ENCODE measurements around the gene MAT2B.

MAT2B gene

GRCh38 chr5:163508753-163509152 is 3.3 kb downstream of the MAT2B start:
- Histone ChIP-seq H4K91ac (ENCODE audit: low read depth, low read length, poor library complexity) (no peak overlapping the region), H2AK5ac (ENCODE audit: low read depth, low read length) (no peak overlapping the region), H2AFZ (ENCODE audit: low read length) (no peak overlapping the region), H2BK15ac (ENCODE audit: low read length) (no peak overlapping the region), H3K27me3 (ENCODE audit: control insufficient read depth in 3 of 3, insufficient read depth in 3 of 3, low read depth in 1 of 3, low read length in 3 of 3) (no peaks in the 10 kb centered on the region), H2BK12ac (ENCODE audit: low read length) (no peak overlapping the region), H4K8ac (ENCODE audit: low read depth, low read length) (no peak overlapping the region), H3K27ac (replicated peaks; ENCODE audit: low read length) (no peak overlapping the region), H3K14ac (ENCODE audit: low read length) (no peak overlapping the region), H3K4me3 (ENCODE audit: low read length in 2 of 2) (no peak overlapping the region), H2BK5ac (ENCODE audit: low read length) (no peak overlapping the region), H2BK120ac (ENCODE audit: low read depth, low read length) (no peak overlapping the region), H3K9me3 (replicated peaks in 1 of 2; ENCODE audit: control insufficient read depth in 2 of 2, insufficient read depth in 1 of 2, low read depth in 1 of 2, low read length in 2 of 2) (no peaks in the 10 kb centered on the region), H3K4me1 (ENCODE audit: control insufficient read depth in 2 of 2, insufficient read depth in 1 of 2, low read depth in 1 of 2, low read length in 2 of 2) (peaks cover 0 to 12% of the 10 kb centered on the region in 2 donors), H3K23ac (ENCODE audit: low read depth, low read length, poor library complexity) (no peak overlapping the region), H3K18ac (ENCODE audit: low read length) (no peak overlapping the region), H3K36me3 (replicated peaks in 1 of 2; ENCODE audit: control insufficient read depth in 2 of 2, insufficient read depth in 2 of 2, low read length in 2 of 2) (peaks cover 8 to 52% of the 10 kb centered on the region in 2 donors), H3K9ac (ENCODE audit: low read depth, low read length, poor library complexity) (no peak overlapping the region), H3K79me1 (ENCODE audit: low read depth, low read length) (peaks cover 2% of the 10 kb centered on the region), H3K4me2 (ENCODE audit: insufficient read depth, low read length, poor library complexity, severe bottlenecking) (no peak overlapping the region), H3K4ac (ENCODE audit: low read length) (no peak overlapping the region)
- no CpG with 5 or more reads among the region's 5 CpGs for WGBS, 2 donors (ENCODE audit: extremely low coverage in 2 of 2, insufficient read length in 2 of 2, insufficient replicate concordance in 1 of 2)
- DNase-seq (ENCODE audit: low spot score), result no peak

- Histone ChIP-seq H3K14ac (ENCODE audit: low read length) (no peak overlapping the region), H4K8ac (ENCODE audit: low read depth, low read length) (no peak overlapping the region), H4K91ac (ENCODE audit: low read depth, low read length, poor library complexity) (no peak overlapping the region), H2BK12ac (ENCODE audit: low read length) (no peak overlapping the region), H2AK5ac (ENCODE audit: low read depth, low read length) (no peak overlapping the region), H3K9me3 (replicated peaks in 1 of 2; ENCODE audit: control insufficient read depth in 2 of 2, insufficient read depth in 1 of 2, low read depth in 1 of 2, low read length in 2 of 2) (no peaks in the 10 kb centered on the region), H3K79me1 (ENCODE audit: low read depth, low read length) (peaks cover 2% of the 10 kb centered on the region), H3K4me3 (ENCODE audit: low read length in 2 of 2) (no peak overlapping the region), H2BK5ac (ENCODE audit: low read length) (no peak overlapping the region), H2BK120ac (ENCODE audit: low read depth, low read length) (no peak overlapping the region), H3K4me2 (ENCODE audit: insufficient read depth, low read length, poor library complexity, severe bottlenecking) (no peak overlapping the region), H3K18ac (ENCODE audit: low read length) (no peak overlapping the region), H2AFZ (ENCODE audit: low read length) (no peak overlapping the region), H3K27me3 (ENCODE audit: control insufficient read depth in 3 of 3, insufficient read depth in 3 of 3, low read depth in 1 of 3, low read length in 3 of 3) (no peaks in the 10 kb centered on the region), H3K36me3 (replicated peaks in 1 of 2; ENCODE audit: control insufficient read depth in 2 of 2, insufficient read depth in 2 of 2, low read length in 2 of 2) (peaks cover 8 to 59% of the 10 kb centered on the region in 2 donors), H3K4ac (ENCODE audit: low read length) (no peak overlapping the region), H3K27ac (replicated peaks; ENCODE audit: low read length) (no peak overlapping the region), H3K9ac (ENCODE audit: low read depth, low read length, poor library complexity) (no peak overlapping the region), H3K23ac (ENCODE audit: low read depth, low read length, poor library complexity) (no peak overlapping the region), H3K4me1 (ENCODE audit: control insufficient read depth in 2 of 2, insufficient read depth in 1 of 2, low read depth in 1 of 2, low read length in 2 of 2) (peaks cover 0 to 12% of the 10 kb centered on the region in 2 donors), H2BK15ac (ENCODE audit: low read length) (no peak overlapping the region)
- WGBS, 2 donors (ENCODE audit: extremely low coverage in 2 of 2, insufficient read length in 2 of 2, insufficient replicate concordance in 1 of 2), result no CpG with 5 or more reads among the region's 7 CpGs
- DNase-seq (ENCODE audit: low spot score), result no peak
Observed at GRCh38 chr5:163509291-163509951, 4.0 kb downstream of the MAT2B start.

GRCh38 chr5:163512526-163512925 is 7.1 kb downstream of the MAT2B start:
- WGBS, 2 donors (ENCODE audit: extremely low coverage in 2 of 2, insufficient read length in 2 of 2, insufficient replicate concordance in 1 of 2), result no CpG with 5 or more reads among the region's 5 CpGs

GRCh38 chr5:163525096-163525495 is 19.7 kb downstream of the MAT2B start:
- no peaks in the 10 kb centered on the region for H3K27me3 ChIP-seq (ENCODE audit: control insufficient read depth in 3 of 3, insufficient read depth in 3 of 3, low read depth in 1 of 3, low read length in 3 of 3)
- H2AK5ac ChIP-seq (ENCODE audit: low read depth, low read length), result no peak overlapping the region
- H4K8ac ChIP-seq (ENCODE audit: low read depth, low read length), result no peak overlapping the region
- H3K4me3 ChIP-seq (ENCODE audit: low read length in 2 of 2), result no peak overlapping the region
- no peak overlapping the region for H2BK15ac ChIP-seq (ENCODE audit: low read length)
- no peaks in the 10 kb centered on the region for H3K4me1 ChIP-seq (ENCODE audit: control insufficient read depth in 2 of 2, insufficient read depth in 1 of 2, low read depth in 1 of 2, low read length in 2 of 2)
- no peak overlapping the region for H2BK12ac ChIP-seq (ENCODE audit: low read length)
- H3K9me3 ChIP-seq (replicated peaks in 1 of 2; ENCODE audit: control insufficient read depth in 2 of 2, insufficient read depth in 1 of 2, low read depth in 1 of 2, low read length in 2 of 2), result peaks cover 0 to 2% of the 10 kb centered on the region in 2 donors
- no peaks in the 10 kb centered on the region for H3K79me1 ChIP-seq (ENCODE audit: low read depth, low read length)
- H2BK120ac ChIP-seq (ENCODE audit: low read depth, low read length), result no peak overlapping the region
- no peak overlapping the region for H3K9ac ChIP-seq (ENCODE audit: low read depth, low read length, poor library complexity)
- H3K14ac ChIP-seq (ENCODE audit: low read length), result no peak overlapping the region
- H3K18ac ChIP-seq (ENCODE audit: low read length), result no peak overlapping the region
- H3K27ac ChIP-seq (replicated peaks; ENCODE audit: low read length), result no peak overlapping the region
- WGBS, 2 donors (ENCODE audit: extremely low coverage in 2 of 2, insufficient read length in 2 of 2, insufficient replicate concordance in 1 of 2), result no CpG with 5 or more reads among the region's 1 CpG
- DNase-seq (ENCODE audit: low spot score), result no peak
- no peak overlapping the region for H4K91ac ChIP-seq (ENCODE audit: low read depth, low read length, poor library complexity)
- H3K4me2 ChIP-seq (ENCODE audit: insufficient read depth, low read length, poor library complexity, severe bottlenecking), result no peak overlapping the region
- no peak overlapping the region for H2BK5ac ChIP-seq (ENCODE audit: low read length)
- no peak overlapping the region for H3K23ac ChIP-seq (ENCODE audit: low read depth, low read length, poor library complexity)
- no peak overlapping the region for H3K4ac ChIP-seq (ENCODE audit: low read length)
- peaks cover 0 to 20% of the 10 kb centered on the region in 2 donors for H3K36me3 ChIP-seq (replicated peaks in 1 of 2; ENCODE audit: control insufficient read depth in 2 of 2, insufficient read depth in 2 of 2, low read length in 2 of 2)
- no peak overlapping the region for H2AFZ ChIP-seq (ENCODE audit: low read length)

More at GRCh38 chr5:163512526-163512925, 7.1 kb downstream of the MAT2B start:
- no peak overlapping the region for H3K18ac ChIP-seq (ENCODE audit: low read length)
- H3K4me1 ChIP-seq (ENCODE audit: control insufficient read depth in 2 of 2, insufficient read depth in 1 of 2, low read depth in 1 of 2, low read length in 2 of 2), result no peaks in the 10 kb centered on the region
- no peak overlapping the region for H2AFZ ChIP-seq (ENCODE audit: low read length)
- no peaks in the 10 kb centered on the region for H3K27me3 ChIP-seq (ENCODE audit: control insufficient read depth in 3 of 3, insufficient read depth in 3 of 3, low read depth in 1 of 3, low read length in 3 of 3)
- DNase-seq (ENCODE audit: low spot score), result no peak
- H2BK5ac ChIP-seq (ENCODE audit: low read length), result no peak overlapping the region
- H4K8ac ChIP-seq (ENCODE audit: low read depth, low read length), result no peak overlapping the region
- H3K23ac ChIP-seq (ENCODE audit: low read depth, low read length, poor library complexity), result peak overlapping the region; percentile 18
- no peak overlapping the region for H2AK5ac ChIP-seq (ENCODE audit: low read depth, low read length)
- H3K79me1 ChIP-seq (ENCODE audit: low read depth, low read length), result peaks cover 2% of the 10 kb centered on the region
- no peak overlapping the region for H2BK15ac ChIP-seq (ENCODE audit: low read length)
- H3K36me3 ChIP-seq (replicated peaks in 1 of 2; ENCODE audit: control insufficient read depth in 2 of 2, insufficient read depth in 2 of 2, low read length in 2 of 2), result peaks cover 20 to 90% of the 10 kb centered on the region in 2 donors
- no peak overlapping the region for H2BK12ac ChIP-seq (ENCODE audit: low read length)
- no peak overlapping the region for H2BK120ac ChIP-seq (ENCODE audit: low read depth, low read length)
- no peak overlapping the region for H3K4me2 ChIP-seq (ENCODE audit: insufficient read depth, low read length, poor library complexity, severe bottlenecking)
- no peak overlapping the region for H3K9ac ChIP-seq (ENCODE audit: low read depth, low read length, poor library complexity)
- H3K27ac ChIP-seq (replicated peaks; ENCODE audit: low read length), result no peak overlapping the region
- H4K91ac ChIP-seq (ENCODE audit: low read depth, low read length, poor library complexity), result no peak overlapping the region
- H3K4me3 ChIP-seq (ENCODE audit: low read length in 2 of 2), result no peak overlapping the region
- H3K4ac ChIP-seq (ENCODE audit: low read length), result no peak overlapping the region
- no peaks in the 10 kb centered on the region for H3K9me3 ChIP-seq (replicated peaks in 1 of 2; ENCODE audit: control insufficient read depth in 2 of 2, insufficient read depth in 1 of 2, low read depth in 1 of 2, low read length in 2 of 2)
- H3K14ac ChIP-seq (ENCODE audit: low read length), result no peak overlapping the region
